ENCODE data around the gene ITPA. TPM values are rescaled to one million over a fixed set of nuclear protein-coding genes. Genes with fewer than 3 reads are reported as not detected.

Gene ITPA
- total and polyA plus RNA-seq, 2 of the 8 experiments (the other 6 are each of a cell fraction or from before 2014, with no cell fraction given): 88.2 to 94.0 TPM

- H4K91ac ChIP-seq (replicated peaks; ENCODE audit: insufficient read length, low read length): no peak overlapping the region
- FAIRE-seq (no peak), DNase-seq (ENCODE audit: low read depth in 1 of 2, low spot score in 2 of 2) (no peak)
- H2BK5ac ChIP-seq (ENCODE audit: low read depth, low read length): no peak overlapping the region
- H4K5ac ChIP-seq (ENCODE audit: insufficient read length, low read depth, low read length): no peak overlapping the region
- H3K23ac ChIP-seq (ENCODE audit: insufficient read length): no peak overlapping the region
- no peak overlapping the region for H2AFZ ChIP-seq (ENCODE audit: low read length)
- WGBS, 2 experiments (ENCODE audit: extremely low coverage in 1 of 2, insufficient coverage in 1 of 2, insufficient read length in 1 of 2, insufficient replicate concordance in 2 of 2, low coverage in 1 of 2, low lambda C conversion rate in 2 of 2, missing lambda C conversion rate in 1 of 2): 83% methylated on average over 4 of the region's 4 CpGs; no CpG with 5 or more reads in 1 of the 2 experiments
- no peak overlapping the region for H3K4me3 ChIP-seq (ENCODE audit: extremely low read depth in 1 of 4, insufficient read depth in 2 of 4, low read depth in 3 of 4, low read length in 4 of 4)
- no peaks in the 10 kb centered on the region for H3K23me2 ChIP-seq (ENCODE audit: low read depth, low read length)
- no peaks in the 10 kb centered on the region for H4K20me1 ChIP-seq (replicated peaks in 1 of 2; ENCODE audit: control insufficient read depth in 1 of 2, insufficient read depth in 2 of 2, low read length in 2 of 2)
- H2BK20ac ChIP-seq (ENCODE audit: low read length): no peak overlapping the region
- ChIA-PET CTCF (ENCODE audit: partially characterized antibody) (interaction anchor here (0.8 to 9.5 kb wide), 8 partner anchors 9 to 220 kb away, joined by 3 to 111 read pairs (median 4); no protein-coding TSS in a partner anchor), POLR2A (ENCODE audit: partially characterized antibody) (interaction anchor here (0.6 kb wide), 1 partner anchor 1140 kb away, joined by 3 read pairs; no protein-coding TSS in a partner anchor)
- no peak overlapping the region for H3K4ac ChIP-seq (replicated peaks; ENCODE audit: insufficient read length, low read depth, low read length)
- no peak overlapping the region for H3K56ac ChIP-seq (replicated peaks; ENCODE audit: insufficient read length, low read depth, low read length)
- no peaks in the 10 kb centered on the region for H3K79me2 ChIP-seq (ENCODE audit: control insufficient read depth in 1 of 2, insufficient read depth in 2 of 2, low read length in 2 of 2)
- no peak overlapping the region for H2AK5ac ChIP-seq (ENCODE audit: low read depth, low read length)
- no peak overlapping the region for H3K4me2 ChIP-seq (ENCODE audit: insufficient read depth in 1 of 2, low read depth in 2 of 2, low read length in 2 of 2)
- H3K27me3 ChIP-seq (replicated peaks in 1 of 4; ENCODE audit: control insufficient read depth in 3 of 4, extremely low read depth in 1 of 4, insufficient read depth in 3 of 4, low read length in 3 of 4): no peaks in the 10 kb centered on the region
- H3K36me3 ChIP-seq (ENCODE audit: control insufficient read depth in 2 of 4, insufficient read depth in 4 of 4, low read length in 3 of 4): no peaks in the 10 kb centered on the region; a peak in 1 of 8 replicates
- no peak overlapping the region for H3K27ac ChIP-seq (ENCODE audit: low read depth, low read length)
- no peak overlapping the region for H3K14ac ChIP-seq (ENCODE audit: insufficient read length)
- H4K8ac ChIP-seq (ENCODE audit: extremely low read depth, insufficient read depth, low read length): no peak overlapping the region
- no peak overlapping the region for H2BK120ac ChIP-seq (replicated peaks; ENCODE audit: low read depth, low read length)
- no peak overlapping the region for H3K9ac ChIP-seq (replicated peaks in 1 of 4; ENCODE audit: extremely low read depth in 1 of 4, low read depth in 3 of 4, low read length in 3 of 4)
- H3K18ac ChIP-seq (ENCODE audit: extremely low read depth, low read length): no peak overlapping the region
- no peaks in the 10 kb centered on the region for H3K4me1 ChIP-seq (replicated peaks in 1 of 4; ENCODE audit: control insufficient read depth in 3 of 4, insufficient read depth in 4 of 4, low read length in 3 of 4)
- no peaks in the 10 kb centered on the region for H3K79me1 ChIP-seq (ENCODE audit: low read depth, low read length)
- H3K9me3 ChIP-seq (ENCODE audit: insufficient read depth in 2 of 2, low read depth in 1 of 2, low read length in 1 of 2): no peaks in the 10 kb centered on the region
- H2BK12ac ChIP-seq (ENCODE audit: low read depth, low read length): no peak overlapping the region
- no peak overlapping the region for H2BK15ac ChIP-seq (ENCODE audit: low read length)
Measured at GRCh38 chr20:3273371-3273770, 64.1 kb downstream of the ITPA start.
